HepG2 (cell line): ENCODE data around the gene FUOM. TPM values are rescaled to one million over a fixed set of nuclear protein-coding genes. Genes with fewer than 3 reads are reported as not detected.

Source experiments
- ATAC-seq: fragments of 200-7000 bp; cut with Tn5 transposase; 3 replicates; pipeline ENCODE4 v1.9.1; 2020; ENCODE audit warnings: mild to moderate bottlenecking, moderate library complexity
- BruUV-seq: library from RNA; stranded (reverse); fragments of 400-500 nt; replicated peaks from 2 replicates; lab custom pipeline; 2021; lab: Mats Ljungman, UMichigan
- CTCF ChIA-PET: fragments of 300-600 bp; formaldehyde crosslinking; extraction: SDS; loops from one replicate; lab custom pipeline; 2021; ENCODE audit warnings: low total read pairs, inconsistent platforms, low intra/inter-chr PET ratio; lab: Yijun Ruan, JAX
- POLR2A ChIA-PET: fragments of 350-600 bp; sonication (Branson Sonifier 250); formaldehyde crosslinking; loops from one replicate; lab custom pipeline; 2020; ENCODE audit warnings: antibody characterized with exemption, inconsistent platforms; lab: Yijun Ruan, JAX
- DNase-seq: peaks from one replicate; pipeline ENCODE4 v3.0.0-alpha.2; 2015; ENCODE audit warnings: low spot score
- FAIRE-seq: peaks from 3 replicates; lab custom pipeline; 2011; peaks lifted over from hg19 to GRCh38; lab: Jason Lieb, UNC
- H2AFZ ChIP-seq: one replicate; pipeline ENCODE4 v1.6.1; 2011; ENCODE audit warnings: low read length, inconsistent platforms
- H3K27ac ChIP-seq: fragments of 300-600 bp; 3 replicates; pipeline ENCODE4 v1.8.0; 2011; ENCODE audit warnings: mixed run types, mild to moderate bottlenecking, mixed read lengths, low read length, inconsistent platforms; ENCODE audit not compliant: insufficient read depth; ENCODE audit errors: extremely low read length
- H3K27me3 ChIP-seq, 2 experiments: fragments of 200-600 bp in 1 of 2; 2 replicates in 1 of 2; 3 replicates in 1 of 2; pipeline versions ENCODE4 v1.6.0 to v1.8.0; 2011; ENCODE audit warnings: low read length in 2 of 2, mild to moderate bottlenecking in 2 of 2, moderate library complexity in 2 of 2, inconsistent platforms in 1 of 2; ENCODE audit not compliant: insufficient read depth in 2 of 2, control insufficient read depth in 1 of 2
- H3K36me3 ChIP-seq, 2 experiments: fragments of 200-600 bp in 1 of 2; replicated peaks in 1 of 2; 2 replicates in 1 of 2; 3 replicates in 1 of 2; pipeline versions ENCODE4 v1.5.1 to v1.8.0; 2011; ENCODE audit warnings: low read length in 2 of 2, inconsistent platforms in 1 of 2; ENCODE audit not compliant: insufficient read depth in 2 of 2, control insufficient read depth in 1 of 2
- H3K4me1 ChIP-seq: 2 replicates; pipeline ENCODE4 v1.5.1; 2012; ENCODE audit warnings: low read length, inconsistent platforms; ENCODE audit not compliant: insufficient read depth
- H3K4me2 ChIP-seq: 2 replicates; pipeline ENCODE4 v1.6.0; 2011; ENCODE audit warnings: low read depth, low read length, inconsistent platforms
- H3K4me3 ChIP-seq, 3 experiments: fragments of 200-600 bp in 1 of 3; sonication (generic), shearing (Covaris generic) in 1 of 3; replicated peaks in 1 of 3; 2 replicates each; pipeline ENCODE4 v1.5.1; 2011 to 2016; ENCODE audit warnings: low read length in 3 of 3, inconsistent platforms in 2 of 3, low read depth in 2 of 3, mild to moderate bottlenecking in 2 of 3, control low read depth in 1 of 3, mixed read lengths in 1 of 3; ENCODE audit not compliant: insufficient read depth in 1 of 3
- H3K79me2 ChIP-seq: one replicate; pipeline ENCODE4 v1.6.1; 2011; ENCODE audit warnings: low read length, inconsistent platforms; ENCODE audit not compliant: insufficient read depth
- H3K9ac ChIP-seq: 2 replicates; pipeline ENCODE4 v1.6.0; 2011; ENCODE audit warnings: mild to moderate bottlenecking, low read depth, low read length, inconsistent platforms; ENCODE audit not compliant: insufficient read depth
- H3K9me3 ChIP-seq: 2 replicates; pipeline ENCODE4 v1.5.1; 2012; ENCODE audit warnings: mild to moderate bottlenecking, low read length
- H4K20me1 ChIP-seq: 2 replicates; pipeline ENCODE4 v1.6.0; 2011; ENCODE audit warnings: inconsistent platforms, mild to moderate bottlenecking, low read length, moderate library complexity; ENCODE audit not compliant: insufficient read depth
- ARID2 ChIP-seq: sonication (generic); formaldehyde crosslinking; IDR thresholded peaks from 2 replicates; pipeline ENCODE4 v1.8.1; 2022; ENCODE audit warnings: mild to moderate bottlenecking, missing genetic modification reagents, borderline replicate concordance
- CREB1 ChIP-seq, 2 experiments: fragments of 450-650 bp in 1 of 2; IDR thresholded peaks; 2 replicates each; pipeline ENCODE4 v1.6.1; 2016 to 2017; ENCODE audit warnings: control low read depth in 1 of 2, mild to moderate bottlenecking in 1 of 2, missing compliant biosample characterization in 1 of 2, missing genetic modification characterization in 1 of 2
- DZIP1 ChIP-seq: sonication (generic); formaldehyde crosslinking; IDR thresholded peaks from 2 replicates; pipeline ENCODE4 v1.5.0; 2020; ENCODE audit warnings: mild to moderate bottlenecking, missing genetic modification reagents
- FOSL2 ChIP-seq: sonication (generic); formaldehyde crosslinking; IDR thresholded peaks from 2 replicates; pipeline ENCODE4 v1.4.0; 2020; ENCODE audit warnings: missing genetic modification reagents
- GABPB1 ChIP-seq: IDR thresholded peaks from 2 replicates; pipeline ENCODE4 v1.6.1; 2016; ENCODE audit warnings: mild to moderate bottlenecking, missing genetic modification reagents, moderate library complexity, missing compliant biosample characterization
- GATAD1 ChIP-seq: IDR thresholded peaks from 2 replicates; pipeline ENCODE4 v1.6.1; 2016; ENCODE audit warnings: missing genetic modification reagents, missing compliant biosample characterization
- GMEB2 ChIP-seq: IDR thresholded peaks from 2 replicates; pipeline ENCODE4 v1.6.1; 2016; ENCODE audit warnings: missing biosample characterization, missing genetic modification reagents, low read depth
- HMG20A ChIP-seq: IDR thresholded peaks from 2 replicates; pipeline ENCODE4 v1.6.1; 2016; ENCODE audit warnings: borderline replicate concordance
- HNF4A ChIP-seq: sonication (generic); formaldehyde crosslinking; IDR thresholded peaks from 2 replicates; pipeline ENCODE4 v1.4.0; 2020; ENCODE audit warnings: missing genetic modification reagents
- HNF4G ChIP-seq, 2 experiments: sonication (generic) in 1 of 2; formaldehyde crosslinking in 1 of 2; IDR thresholded peaks; 2 replicates each; pipeline versions ENCODE4 v1.4.0 to v1.6.1; 2011 to 2020; ENCODE audit warnings: borderline replicate concordance in 2 of 2, low read depth in 2 of 2, mild to moderate bottlenecking in 2 of 2, low read length in 1 of 2, missing genetic modification reagents in 1 of 2, moderate library complexity in 1 of 2
- HNRNPUL1 ChIP-seq: fragments of 200-400 bp; formaldehyde crosslinking; IDR thresholded peaks from 2 replicates; pipeline ENCODE4 v1.6.1; 2017; ENCODE audit warnings: low read depth, mild to moderate bottlenecking, low read length, moderate library complexity
- KDM6A ChIP-seq: IDR thresholded peaks from 2 replicates; pipeline ENCODE4 v1.6.1; 2016; ENCODE audit warnings: low read depth
- NFE2 ChIP-seq: sonication (generic); formaldehyde crosslinking; IDR thresholded peaks from 2 replicates; pipeline ENCODE4 v1.4.0; 2020; ENCODE audit warnings: missing genetic modification reagents
- NFE2L2 ChIP-seq: fragments of 150-350 bp; IDR thresholded peaks from 2 replicates; pipeline ENCODE4 v1.6.1; 2014; ENCODE audit warnings: low read length
- NR3C1 ChIP-seq: sonication (generic); formaldehyde crosslinking; IDR thresholded peaks from 2 replicates; pipeline ENCODE4 v1.4.0; 2020; ENCODE audit warnings: missing genetic modification reagents
- SAP130 ChIP-seq: IDR thresholded peaks from 2 replicates; pipeline ENCODE4 v1.6.1; 2016; ENCODE audit warnings: low read depth
- SRSF1 ChIP-seq: fragments of 200-400 bp; formaldehyde crosslinking; optimal IDR thresholded peaks from 2 replicates; pipeline ENCODE3; 2017; ENCODE audit warnings: mild to moderate bottlenecking, low read depth, low read length, moderate library complexity
- SUZ12 ChIP-seq: fragments of 150-350 bp; IDR thresholded peaks from 2 replicates; pipeline ENCODE4 v1.6.1; 2014; ENCODE audit warnings: low read depth, low read length
- ZNF224 ChIP-seq: sonication (generic); formaldehyde crosslinking; IDR thresholded peaks from 2 replicates; pipeline ENCODE4 v1.5.0; 2020; ENCODE audit warnings: mild to moderate bottlenecking, missing genetic modification reagents
- ZNF253 ChIP-seq: sonication (generic); formaldehyde crosslinking; IDR thresholded peaks from 2 replicates; pipeline ENCODE4 v1.8.0; 2022; ENCODE audit warnings: mild to moderate bottlenecking, missing genetic modification reagents, borderline replicate concordance
- ZNF446 ChIP-seq: sonication (generic); formaldehyde crosslinking; IDR thresholded peaks from 2 replicates; pipeline ENCODE4 v1.5.0; 2020; ENCODE audit warnings: mild to moderate bottlenecking, missing genetic modification reagents
- ZNF501 ChIP-seq: sonication (generic); formaldehyde crosslinking; IDR thresholded peaks from 2 replicates; pipeline ENCODE4 v1.5.1; 2020; ENCODE audit warnings: mild to moderate bottlenecking, moderate library complexity, missing genetic modification reagents
- ZNF619 ChIP-seq: sonication (generic); formaldehyde crosslinking; IDR thresholded peaks from 2 replicates; pipeline ENCODE4 v1.4.0; 2020; ENCODE audit warnings: mild to moderate bottlenecking, missing genetic modification reagents
- WGBS: methylation state at CpG from one replicate; pipeline ENCODE4 v1.1.6; 2017; ENCODE audit warnings: low lambda C conversion rate; 5-methylcytosine and 5-hydroxymethylcytosine counted together
- in situ Hi-C: cut with HindIII; loops from 2 replicates; pipeline ENCODE4 v1.10.0; 2017; ENCODE audit warnings: low pct_unique_long_range_greater_than_20kb; ENCODE audit not compliant: extremely low pct_ligation_motif_present
- intact Hi-C: fragments of 100-400 bp; cut with micrococcal nuclease; formaldehyde crosslinking; loops from one replicate; pipeline ENCODE4 v1.10.0; 2022; ENCODE audit not compliant: unreplicated experiment
- polyA plus RNA-seq, 8 experiments: library from polyadenylated mRNA; depleted of rRNA in 3 of 8; stranded (reverse) in 7 of 8; unstranded in 1 of 8; fragments of >200 nt; fragmentation: Illumina TruSeq in 4 of 8; extraction: Trizol in 4 of 8; gene quantifications; 2 replicates each; pipeline versions ENCODE4 v1.2.1 to v1.2.3, GENCODE V29; 2011 to 2016; ENCODE audit warnings: low read depth in 4 of 8, missing spikeins in 1 of 8, mixed read lengths in 1 of 8; ENCODE audit not compliant: insufficient read depth in 1 of 8
- total RNA-seq, 5 experiments: library from RNA; depleted of rRNA; stranded (reverse); fragments of >200 nt; fragmentation: Illumina TruSeq; extraction: Trizol; gene quantifications; 2 replicates each; pipeline ENCODE4 v1.2.3, GENCODE V29; 2016; ENCODE audit warnings: low read depth in 1 of 5

The FUOM gene
- total and polyA plus RNA-seq, 2 of the 13 experiments (the other 11 are each of a cell fraction or from before 2014, with no cell fraction given) = 27.5 to 60.4 TPM

- no peak overlapping the region for H2AFZ ChIP-seq
- WGBS = 46% methylated on average over 9 of the region's 9 CpGs
- TF ChIP-seq SUZ12 = no peak
- TF ChIP-seq GATAD1 (CRISPR knock-in tag) = no peak
- TF ChIP-seq ZNF619 (CRISPR knock-in tag) = no peak
- TF ChIP-seq SAP130 (CRISPR knock-in tag) = 0 out of 2 replicates have a peak, but pooled peaks have one; percentile 16
- TF ChIP-seq HNF4A = peak; percentile 8; the same call in 1 of the 2 replicates
- TF ChIP-seq GMEB2 (CRISPR knock-in tag) = no peak
- no peak for TF ChIP-seq ZNF224 (CRISPR knock-in tag)
- no peak for TF ChIP-seq ZNF446 (CRISPR knock-in tag)
- no peak for TF ChIP-seq NR3C1 (CRISPR knock-in tag)
- TF ChIP-seq DZIP1 (CRISPR knock-in tag) = no peak
- peak; percentile 33; the same call in 1 of the 2 replicates for TF ChIP-seq HNF4G (IDR thresholded peaks at IDR 0.05; ENCODE audit: borderline replicate concordance, low read depth, low read length)
- TF ChIP-seq HNF4G (CRISPR knock-in tag; IDR thresholded peaks at IDR 0.05; ENCODE audit: borderline replicate concordance, low read depth) = no peak
- no peak for TF ChIP-seq ARID2 (CRISPR knock-in tag)
- 0 out of 2 replicates have a peak, but pooled peaks have one; percentile 35 for TF ChIP-seq ZNF501 (CRISPR knock-in tag)
- TF ChIP-seq FOSL2 (CRISPR knock-in tag) = peak; percentile 70
- peak; percentile 65 for TF ChIP-seq NFE2L2
- no peak for TF ChIP-seq CREB1 (IDR thresholded peaks at IDR 0.05)
- no peak for TF ChIP-seq CREB1 (CRISPR knock-in tag; IDR thresholded peaks at IDR 0.05)
- no peak for TF ChIP-seq ZNF253 (CRISPR knock-in tag)
- no peak for TF ChIP-seq SRSF1
- 0 out of 2 replicates have a peak, but pooled peaks have one; percentile 9 for TF ChIP-seq GABPB1
- no peak for TF ChIP-seq HNRNPUL1
- no peak for TF ChIP-seq NFE2 (CRISPR knock-in tag)
- no peak for TF ChIP-seq KDM6A
- no peak for TF ChIP-seq HMG20A (CRISPR knock-in tag)
These were observed 14.3 kb downstream of the FUOM start for GRCh38 chr10:133343558-133343957.

More at GRCh38 chr10:133343558-133343957, 14.3 kb downstream of the FUOM start:
- BruUV-seq = no TSS peak
- in situ Hi-C loops = no loop called here
- H3K27ac ChIP-seq = peak overlapping the region; percentile 3
- H3K9ac ChIP-seq = peak overlapping the region; percentile 18; the same call in 1 of the 2 replicates
- no peak for DNase-seq
- peak overlapping the region in 1 of 3 experiments; percentile 17; a peak in 1 of 6 replicates for H3K4me3 ChIP-seq
- intact Hi-C loops = no loop called here
- no peaks in the 10 kb centered on the region for H3K9me3 ChIP-seq
- H3K4me2 ChIP-seq = peak overlapping the region; percentile 67
- FAIRE-seq = no peak
- H3K27me3 ChIP-seq = peaks cover 0 to 7% of the 10 kb centered on the region in 2 experiments; a peak in 1 of 5 replicates
- H3K36me3 ChIP-seq = no peaks in the 10 kb centered on the region
- ATAC-seq = no peak
- no peaks in the 10 kb centered on the region for H3K79me2 ChIP-seq
- POLR2A ChIA-PET = interaction anchor here (1.9 kb wide), 1 partner anchor 15 kb away, joined by 12 read pairs; the partner anchor contains the start of gene FUOM
- CTCF ChIA-PET = no interaction called here
- H3K4me1 ChIP-seq = peaks cover 43% of the 10 kb centered on the region
- no peaks in the 10 kb centered on the region for H4K20me1 ChIP-seq
